HuH-7 (cell line): ENCODE measurements around the gene ZNF276.
"Not testable (repeated sequence)": the region's sequence is repeated elsewhere in the genome, so short reads cannot be mapped to it uniquely, and the experiment has no call there.

ENCODE experiments used
- DNase-seq: peaks from one replicate; pipeline ENCODE4 v3.0.0; 2011; ENCODE audit warnings: low spot score

ZNF276 gene

DNA sequence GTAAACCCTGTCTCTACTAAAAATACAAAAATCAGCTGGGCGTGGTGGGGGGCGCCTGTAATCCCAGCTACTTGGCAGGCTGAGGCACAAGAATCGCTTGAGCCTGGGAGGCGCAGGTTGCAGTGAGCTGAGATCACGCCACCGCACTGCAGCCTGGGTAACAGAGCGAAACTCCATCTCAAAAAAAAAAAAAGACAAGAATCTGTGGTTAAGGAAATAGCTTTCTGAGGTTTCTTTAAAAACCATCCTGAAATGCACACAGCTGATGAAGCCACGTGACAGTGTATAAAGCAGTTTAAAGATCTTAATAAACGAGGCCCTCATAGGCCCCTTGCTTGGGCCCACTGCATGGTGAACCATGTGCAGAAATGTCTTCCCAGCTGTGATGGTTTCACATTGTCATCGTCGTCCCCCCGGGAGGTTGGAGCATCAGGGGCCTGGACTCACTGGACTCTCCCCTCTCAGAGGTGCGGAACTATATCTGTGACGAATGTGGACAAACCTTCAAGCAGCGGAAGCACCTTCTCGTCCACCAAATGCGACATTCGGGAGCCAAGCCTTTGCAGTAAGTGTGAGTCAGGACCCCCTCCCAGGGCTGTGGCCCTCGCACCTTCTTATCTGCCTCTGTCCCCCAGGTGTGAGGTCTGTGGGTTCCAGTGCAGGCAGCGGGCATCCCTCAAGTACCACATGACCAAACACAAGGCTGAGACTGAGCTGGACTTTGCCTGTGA lies 16.2 kb downstream of the ZNF276 start:
- no peak for DNase-seq

DNA sequence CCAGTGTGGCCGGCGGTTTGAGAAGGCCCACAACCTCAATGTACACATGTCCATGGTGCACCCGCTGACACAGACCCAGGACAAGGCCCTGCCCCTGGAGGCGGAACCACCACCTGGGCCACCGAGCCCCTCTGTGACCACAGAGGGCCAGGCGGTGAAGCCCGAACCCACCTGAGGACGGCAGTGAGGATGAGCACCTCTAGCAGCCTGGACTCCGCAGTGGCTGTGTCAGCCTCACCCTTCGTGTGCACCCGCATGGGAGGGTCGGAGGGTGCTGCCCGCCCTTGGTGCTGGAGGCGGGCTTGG lies 16.7 kb downstream of the ZNF276 start:
- no peak for DNase-seq

DNA sequence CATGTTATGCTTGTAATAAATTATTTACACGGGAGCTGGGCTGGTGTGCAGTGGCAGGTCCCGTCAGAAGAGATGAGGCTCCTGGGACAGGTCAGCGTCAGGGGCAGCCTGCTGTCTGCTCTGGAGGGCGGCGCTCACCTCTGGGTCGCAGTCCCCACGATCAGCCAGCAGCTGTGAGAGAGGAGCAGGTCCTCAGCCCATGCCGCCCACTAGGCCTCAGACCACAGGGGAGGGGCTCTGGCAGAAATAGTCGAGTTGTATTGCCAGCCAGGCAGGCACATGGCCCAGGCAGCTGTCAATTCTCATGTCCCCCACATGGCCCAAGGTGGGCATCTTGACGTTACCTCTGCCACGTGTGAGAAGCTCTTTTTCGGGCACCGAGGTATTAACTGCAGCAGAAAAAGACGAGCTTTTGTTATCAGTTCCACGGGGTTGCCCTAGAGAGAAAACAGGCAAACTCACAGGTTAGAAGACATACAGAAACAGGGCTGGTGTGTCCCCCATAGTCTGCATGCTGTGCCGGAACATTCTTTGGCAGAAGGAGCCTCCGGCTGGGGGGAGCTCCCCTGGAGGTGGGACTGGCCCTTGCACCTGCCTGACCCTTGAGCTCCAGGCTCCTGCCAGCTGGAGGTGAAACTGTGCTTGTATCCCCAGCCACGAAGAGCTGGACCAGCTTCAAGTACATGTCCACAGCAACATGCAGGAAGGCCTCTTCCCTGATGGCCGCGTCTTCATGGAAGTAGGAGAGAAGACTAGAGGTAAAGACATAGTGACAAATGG lies 17.4 kb downstream of the ZNF276 start:
- DNase-seq, result no peak

DNA sequence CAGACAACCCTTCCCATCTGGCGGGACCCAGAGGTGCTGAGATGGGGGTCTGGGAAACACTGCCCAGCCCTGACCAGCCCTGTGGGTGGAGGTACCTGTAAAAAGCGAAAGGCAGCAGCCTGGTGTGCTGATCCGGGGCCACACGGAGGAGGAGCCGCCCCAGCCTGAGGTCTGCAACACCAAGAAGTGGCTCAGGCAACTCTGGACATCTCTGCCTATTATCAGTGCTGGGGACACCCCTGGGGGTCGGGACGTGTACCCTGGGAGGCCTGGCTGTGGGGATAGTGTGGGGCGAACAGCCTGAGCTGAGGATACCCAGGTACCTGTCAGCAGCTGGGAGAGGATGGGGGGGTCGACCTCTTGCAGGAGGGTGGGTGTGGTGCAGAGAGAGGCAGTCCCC lies 18.0 kb downstream of the ZNF276 start:
- DNase-seq, result no peak

DNA sequence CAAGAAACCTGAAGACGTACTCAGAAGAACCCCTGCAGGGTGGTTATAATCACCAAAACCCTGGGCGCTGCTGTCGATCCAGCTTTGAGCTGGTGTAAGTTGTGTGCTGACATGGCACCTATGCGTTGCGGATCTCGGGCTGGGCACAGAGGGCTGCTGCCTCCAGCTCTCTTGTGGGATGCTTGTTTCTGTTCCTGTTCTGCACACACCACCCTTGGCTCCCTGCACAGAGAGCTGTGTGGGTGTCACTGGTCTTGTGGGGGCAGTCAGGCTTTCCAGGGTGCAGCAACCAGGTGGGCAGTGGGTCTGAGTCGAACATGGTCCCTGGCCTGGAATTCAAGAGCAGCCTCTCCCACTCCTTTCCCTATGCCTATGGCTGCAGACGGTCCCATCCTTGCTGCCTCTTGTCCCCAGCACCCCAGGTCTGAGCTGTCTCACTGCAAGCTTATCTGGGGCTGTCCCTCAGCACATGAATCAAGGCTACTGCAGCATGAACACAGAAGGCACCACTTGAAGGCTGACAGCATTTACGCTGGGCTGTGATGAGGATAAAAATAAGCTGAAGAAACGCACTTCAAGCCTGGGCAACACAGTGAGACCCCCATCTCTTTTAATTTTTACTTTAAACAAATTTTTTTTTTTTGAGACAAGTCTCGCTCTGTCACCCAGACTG lies 20.1 kb downstream of the ZNF276 start:
- no peak for DNase-seq

DNA sequence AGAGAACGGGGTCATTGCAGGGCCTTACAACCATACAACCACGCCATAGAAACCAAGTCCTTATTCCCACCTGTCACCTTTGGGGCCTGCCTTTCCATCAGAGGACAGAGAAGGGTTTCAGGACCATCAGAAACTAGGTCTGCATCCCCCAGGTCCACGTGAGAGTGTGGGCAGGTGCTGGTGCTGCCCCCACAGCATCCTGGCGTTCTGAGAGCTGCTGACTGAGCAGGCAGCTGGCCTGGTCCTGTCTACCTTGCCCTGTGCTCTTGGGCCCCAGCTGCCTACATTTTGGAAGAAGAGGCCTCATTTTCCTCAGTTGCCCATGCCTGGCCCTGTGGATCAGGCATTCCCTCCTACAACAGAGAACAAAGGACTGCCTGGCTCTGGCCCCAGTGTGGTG lies 21.6 kb downstream of the ZNF276 start:
- no peak for DNase-seq

DNA sequence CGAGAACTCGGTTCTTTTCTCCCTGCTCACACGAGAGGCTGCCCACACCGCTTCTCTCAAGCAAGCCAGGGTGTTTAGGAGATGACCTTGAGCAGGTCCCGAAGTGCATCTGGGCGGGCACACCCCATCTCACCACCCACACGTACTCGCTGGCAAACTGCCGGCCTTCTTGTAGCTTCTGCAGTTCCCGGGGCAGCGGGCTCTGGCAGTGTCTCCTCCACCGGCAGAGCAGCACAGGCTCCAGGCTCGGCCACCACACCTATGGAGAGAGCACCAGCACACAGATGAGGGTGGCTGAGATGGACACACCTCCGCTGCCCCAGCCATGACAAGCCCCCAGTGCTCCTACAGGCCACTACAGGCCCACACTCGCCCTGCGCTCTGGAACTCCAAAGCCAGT lies 23.5 kb downstream of the ZNF276 start:
- DNase-seq, result no peak

DNA sequence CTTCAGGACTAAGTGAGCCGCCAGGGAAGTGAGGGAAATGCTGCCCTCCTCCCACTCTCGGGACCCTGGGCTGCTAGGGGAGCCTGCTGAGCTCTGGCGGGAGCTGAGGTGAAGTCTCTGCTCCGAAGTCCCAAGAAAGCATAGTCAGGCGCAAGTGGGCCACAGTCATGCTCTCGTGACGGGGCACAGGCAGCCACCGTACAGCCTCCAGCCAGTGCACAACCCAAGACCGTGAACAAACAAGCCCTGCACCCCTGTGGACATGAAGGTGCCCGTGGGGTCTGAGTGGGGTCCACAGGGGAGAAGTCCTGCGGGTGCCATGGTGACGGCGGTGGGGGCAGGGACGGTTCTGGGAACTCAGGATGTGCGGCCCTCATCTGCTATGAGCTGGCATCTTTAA lies 24.7 kb downstream of the ZNF276 start:
- DNase-seq, result no peak

DNA sequence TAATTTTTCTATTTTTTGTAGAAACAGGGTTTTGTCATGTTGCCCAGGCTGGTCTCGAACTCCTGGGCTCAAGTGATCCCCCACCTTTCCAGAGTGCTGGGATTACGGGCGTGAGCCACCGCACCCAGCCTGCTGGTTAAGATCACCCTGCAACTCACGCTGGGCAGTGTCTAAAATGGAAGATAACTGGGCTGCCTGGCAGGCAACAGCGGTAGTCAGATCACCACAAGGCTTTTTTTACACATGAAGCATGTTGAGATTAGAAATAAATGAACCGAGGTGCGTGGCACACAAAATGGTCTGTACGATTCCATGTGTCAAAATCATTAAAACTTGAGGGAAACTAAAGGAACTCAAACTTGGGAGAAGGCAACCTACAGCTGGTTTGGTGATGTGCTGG lies 26.7 kb downstream of the ZNF276 start:
- DNase-seq, result no peak

DNA sequence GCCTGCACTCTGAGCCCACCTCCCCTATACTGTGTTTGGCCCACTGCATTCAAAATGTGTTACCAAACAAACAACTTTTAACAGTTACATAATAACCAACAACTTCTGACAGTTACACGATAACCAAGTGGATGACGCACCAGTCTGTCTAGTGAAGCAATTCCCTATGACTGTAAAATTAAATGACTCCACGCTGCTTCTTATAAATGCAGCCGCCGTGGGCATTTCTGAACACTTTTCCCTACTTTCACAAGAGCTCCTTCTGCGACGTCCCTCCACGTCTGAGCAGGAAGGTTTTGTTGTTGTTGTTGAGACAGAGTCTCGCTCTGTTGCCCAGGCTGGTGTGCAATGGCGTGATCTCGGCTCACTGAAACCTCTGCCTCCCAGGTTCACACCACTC lies 27.6 kb downstream of the ZNF276 start:
- no peak for DNase-seq

DNA sequence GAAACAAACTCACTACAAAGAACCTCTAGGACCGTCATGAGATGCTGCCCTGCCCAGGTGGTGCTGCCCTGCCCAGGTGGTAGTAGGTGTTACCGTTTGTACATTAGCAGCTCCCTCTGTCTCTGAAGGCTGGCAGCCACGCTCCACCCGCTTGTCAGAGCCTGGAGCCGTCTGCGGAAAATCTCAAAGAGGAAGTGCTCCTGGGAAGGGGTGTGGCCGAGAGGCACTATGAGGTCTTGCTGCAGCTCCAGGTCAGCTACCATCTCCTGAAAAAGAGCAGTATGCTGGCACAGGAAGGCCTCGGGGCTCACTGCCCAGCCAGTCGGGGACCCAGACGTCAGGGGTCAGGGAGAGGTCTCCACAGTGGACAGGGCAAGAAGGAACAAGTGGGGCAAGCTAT lies 28.3 kb downstream of the ZNF276 start:
- DNase-seq, result no peak

DNA sequence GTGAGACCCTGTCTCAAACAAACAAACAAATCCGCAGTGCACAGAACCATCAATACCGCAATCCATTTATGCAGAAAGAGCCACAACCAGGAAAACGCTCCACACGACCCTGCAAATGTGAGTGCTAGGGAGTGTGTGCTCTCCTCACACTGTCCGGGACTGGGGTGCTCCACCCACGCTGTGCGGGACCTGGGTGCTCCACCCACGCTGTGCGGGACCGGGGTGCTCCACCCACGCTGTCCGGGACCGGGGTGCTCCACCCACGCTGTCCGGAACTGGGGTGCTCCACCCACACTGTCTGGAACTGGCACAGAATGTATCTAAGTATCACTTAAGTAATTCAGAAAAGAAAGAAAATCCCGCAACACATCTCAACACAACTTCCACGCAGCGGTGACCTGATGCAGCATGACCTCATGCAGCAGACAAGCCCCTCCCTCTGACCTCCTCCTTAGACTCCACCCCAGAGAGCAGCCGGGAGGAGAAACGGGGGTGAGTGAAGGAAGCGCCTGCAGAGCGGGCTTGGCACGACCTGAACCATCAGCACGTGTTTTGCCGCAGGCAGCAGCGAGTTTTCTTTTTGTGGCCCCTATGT lies 38.5 kb downstream of the ZNF276 start:
- no peak for DNase-seq

DNA sequence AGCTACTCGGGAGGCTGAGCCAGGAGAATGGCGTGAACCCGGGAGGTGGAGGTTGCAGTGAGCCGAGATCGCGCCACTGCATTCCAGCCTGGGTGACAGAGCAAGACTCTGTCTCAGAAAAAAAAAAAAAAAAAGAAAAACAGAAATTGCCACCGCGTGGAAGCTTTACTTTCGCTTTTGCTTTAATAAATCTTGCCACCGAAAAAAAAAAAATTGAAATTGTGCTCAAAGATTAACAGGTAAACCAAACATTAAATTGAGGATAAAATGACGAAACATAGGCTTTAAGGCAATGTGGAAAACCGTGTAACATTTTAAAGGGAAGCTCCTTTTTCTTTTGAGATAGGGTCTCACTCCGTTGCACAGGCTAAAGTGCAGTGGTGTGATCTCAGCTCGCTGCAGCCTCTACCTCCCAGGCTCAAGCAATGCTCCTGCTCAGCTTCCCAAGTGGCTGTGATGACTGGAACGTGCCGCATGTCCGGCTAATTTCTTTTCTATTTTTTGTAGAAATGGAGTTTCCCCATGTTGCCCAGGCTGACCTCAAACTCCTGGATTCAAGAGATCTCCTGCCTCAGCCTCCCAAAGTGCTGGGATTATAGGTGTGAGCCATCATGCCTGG lies 40.1 kb downstream of the ZNF276 start:
- no peak for DNase-seq

DNA sequence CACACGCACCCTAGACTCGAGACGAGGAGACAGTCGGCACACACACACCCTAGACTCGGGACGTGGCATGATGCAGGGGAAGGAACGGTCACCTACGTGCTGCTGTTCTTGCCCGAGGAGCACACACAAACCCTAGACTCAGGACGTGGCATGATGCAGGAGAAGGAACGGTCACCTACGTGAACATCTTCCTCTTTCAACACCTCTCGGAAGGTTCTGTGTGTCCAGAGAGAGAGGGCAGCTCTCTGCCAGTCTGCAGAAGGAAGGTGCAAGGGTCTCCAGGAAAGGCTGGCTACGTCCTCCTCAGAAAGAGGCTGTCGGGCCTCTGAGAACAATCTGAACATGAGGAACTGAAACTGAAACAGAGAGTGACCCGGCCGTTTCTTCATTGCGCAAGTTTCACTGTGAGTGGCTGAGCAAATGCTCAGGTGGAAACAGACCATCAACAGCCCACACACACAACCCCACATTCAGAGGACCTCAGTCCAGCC lies 43.4 kb downstream of the ZNF276 start:
- DNase-seq, result peak; percentile 49

DNA sequence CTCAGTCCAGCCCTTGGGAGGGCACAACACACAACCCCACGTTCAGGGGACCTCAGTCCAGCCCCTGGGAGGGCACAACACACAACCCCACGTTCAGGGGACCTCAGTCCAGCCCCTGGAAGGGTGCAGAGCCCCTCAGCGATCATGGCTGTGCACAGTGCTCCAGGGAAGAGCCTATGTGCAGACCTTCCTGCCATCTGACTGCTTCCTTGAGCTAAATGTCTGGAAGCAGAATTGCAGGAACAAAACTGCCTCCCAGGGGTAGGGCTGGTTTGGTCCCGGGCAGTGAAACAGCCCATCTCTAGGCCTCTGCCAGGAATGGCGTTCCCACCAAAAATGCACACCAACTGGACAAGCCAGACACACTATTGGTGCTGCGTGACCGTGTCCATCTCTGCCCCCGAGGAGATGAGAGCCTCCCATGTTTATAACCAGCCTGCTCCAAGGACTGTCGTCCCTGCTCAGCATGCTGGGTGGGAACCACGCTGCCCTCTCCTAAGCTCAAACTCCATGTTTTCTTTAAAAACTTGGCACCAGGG lies 44.0 kb downstream of the ZNF276 start:
- no peak for DNase-seq

DNA sequence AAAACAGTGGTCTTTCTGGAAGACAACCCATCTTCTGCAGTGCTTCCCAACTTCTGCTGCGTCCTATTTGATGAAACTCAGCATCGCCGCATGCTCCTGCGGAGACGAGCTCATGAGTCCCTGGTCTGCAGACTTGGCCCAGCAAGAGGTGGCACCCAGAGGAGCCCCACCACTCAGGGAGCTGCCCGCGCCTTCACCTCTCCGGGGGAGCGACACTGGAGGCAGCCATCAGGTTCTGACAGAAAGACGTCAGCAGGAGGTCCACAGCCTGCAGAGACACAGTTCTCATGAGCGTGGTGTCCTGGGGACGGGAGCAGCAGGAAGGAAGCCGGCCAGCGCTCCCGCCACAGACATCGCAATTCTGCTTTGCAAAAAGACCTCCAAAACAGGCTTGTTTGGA lies 49.0 kb downstream of the ZNF276 start:
- DNase-seq, result no peak

DNA sequence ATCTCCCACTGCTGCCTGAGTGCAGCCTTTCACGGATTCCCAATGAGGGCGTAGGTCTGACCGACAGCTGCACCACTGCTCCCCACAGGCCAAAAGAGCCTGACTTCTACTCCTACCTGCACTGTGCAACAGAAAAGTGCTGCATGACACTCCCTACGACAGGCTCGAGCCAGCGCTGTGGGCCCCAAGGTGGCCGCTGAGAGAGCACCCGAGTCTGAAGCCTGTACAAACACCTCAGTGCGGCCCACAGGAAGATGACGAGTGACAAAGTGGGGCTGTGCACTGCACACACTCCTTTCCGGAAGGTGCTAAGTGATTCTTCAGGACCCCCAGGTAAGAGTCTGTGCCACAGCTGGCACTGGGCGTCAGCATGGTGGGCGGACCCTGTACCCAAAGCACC lies 53.9 kb downstream of the ZNF276 start:
- no peak for DNase-seq

DNA sequence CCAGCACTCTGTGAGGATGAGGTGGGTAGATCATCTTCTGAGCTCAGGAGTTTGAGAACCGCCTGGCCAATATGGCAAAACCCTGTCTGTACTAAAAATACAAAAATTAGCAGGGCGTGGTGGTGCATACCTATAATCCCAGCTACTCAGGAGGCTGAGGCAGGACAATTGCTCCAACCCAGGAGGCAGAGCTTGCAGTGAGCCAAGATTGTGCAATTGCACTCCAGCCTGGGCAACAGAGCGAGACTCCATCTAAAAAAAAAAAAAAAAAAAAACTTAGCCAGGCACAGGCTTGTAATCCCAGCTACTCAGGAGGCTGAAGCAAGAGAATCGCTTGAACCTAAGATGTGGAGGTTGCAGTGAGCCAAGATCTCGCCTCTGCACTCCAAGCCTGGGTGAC lies 56.9 kb downstream of the ZNF276 start:
- not testable (repeated sequence) for DNase-seq

DNA sequence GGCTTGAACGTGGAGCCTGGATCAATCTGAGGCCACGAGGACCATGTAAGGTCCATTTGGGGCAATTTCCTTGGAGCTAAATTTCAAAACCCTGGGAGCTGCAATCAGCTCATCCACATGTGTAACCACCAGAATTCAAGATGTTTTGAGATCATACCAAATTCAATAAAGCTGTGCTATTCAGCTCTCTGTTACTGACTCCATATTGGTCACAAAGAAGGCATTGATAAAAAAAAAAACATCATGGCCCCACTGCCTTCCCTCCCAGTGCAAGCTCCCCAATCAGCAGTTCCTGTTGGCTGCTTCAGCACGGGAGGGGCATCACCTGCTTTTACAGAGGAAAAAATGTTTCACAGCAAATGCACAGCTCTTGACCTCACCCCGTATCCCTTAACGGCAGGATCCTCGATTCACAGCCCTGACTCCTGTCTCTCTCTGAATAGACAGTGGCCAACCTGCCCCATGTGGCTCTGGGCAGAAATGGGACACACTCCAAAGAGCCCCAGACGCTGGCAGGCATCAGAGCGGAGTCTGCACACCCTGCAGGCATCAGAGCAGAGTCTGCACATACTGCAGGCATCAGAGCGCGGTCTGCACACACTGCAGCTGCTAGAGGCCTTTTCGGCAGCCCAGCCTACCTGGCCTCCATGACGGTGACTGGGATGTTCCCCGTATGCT lies 58.0 kb downstream of the ZNF276 start:
- DNase-seq, result no peak

DNA sequence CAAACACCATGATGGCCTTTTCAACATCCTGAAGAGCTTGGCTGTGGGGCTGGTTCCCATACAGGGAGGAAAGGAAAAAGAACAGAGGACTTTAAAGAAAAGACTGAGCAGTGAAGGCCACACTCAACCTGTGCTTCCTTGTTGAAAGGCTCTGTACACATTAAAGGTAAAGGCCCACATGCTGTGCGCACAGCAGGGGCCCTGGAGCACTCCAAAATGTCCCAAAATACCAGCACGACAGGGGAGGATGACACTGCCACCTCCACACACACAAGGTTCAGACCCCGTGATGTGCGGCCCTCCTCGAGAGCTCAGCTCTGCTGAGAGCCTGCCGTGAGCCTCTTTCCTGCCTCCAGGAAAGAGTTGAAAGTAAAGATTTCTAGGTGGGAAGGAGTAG lies 58.6 kb downstream of the ZNF276 start:
- no peak for DNase-seq

DNA sequence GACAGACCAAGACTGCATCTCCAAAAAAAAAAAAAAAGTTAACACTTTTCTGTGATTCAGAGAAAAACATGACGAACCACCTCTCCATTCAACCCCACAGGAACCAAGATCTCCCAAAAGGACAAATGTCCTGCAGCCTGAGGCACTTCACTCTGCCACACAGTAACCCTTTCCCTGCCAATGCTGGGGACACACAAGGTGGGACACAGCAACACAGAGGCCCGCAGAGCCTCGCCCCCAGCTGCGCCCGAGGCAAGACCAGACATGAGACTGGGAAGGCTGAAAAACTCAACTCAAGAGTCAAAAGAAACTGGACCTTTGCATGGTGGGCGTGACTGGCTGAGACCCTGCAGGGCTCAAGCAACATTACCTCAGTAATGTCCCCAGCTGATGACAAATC lies 61.2 kb downstream of the ZNF276 start:
- DNase-seq, result no peak

DNA sequence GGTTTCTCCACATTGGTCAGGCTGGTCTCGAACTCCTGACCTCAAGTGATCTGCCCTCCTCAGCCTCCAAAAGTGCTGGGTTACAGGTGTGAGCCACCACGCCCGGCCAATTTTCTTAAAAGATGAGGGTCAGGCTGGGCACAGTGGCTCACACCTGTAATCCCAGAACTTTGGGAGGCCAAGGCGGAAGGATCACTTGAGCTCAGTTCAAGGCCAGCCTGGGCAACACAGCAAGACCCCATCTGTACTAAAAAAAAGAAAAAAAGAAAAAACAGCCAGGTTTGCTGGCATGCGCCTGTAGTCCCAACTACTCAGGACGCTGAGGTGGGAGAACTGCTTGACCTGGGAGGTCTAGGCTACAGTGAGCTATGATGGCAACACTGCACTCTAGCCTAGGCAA lies 62.6 kb downstream of the ZNF276 start:
- not testable (repeated sequence) for DNase-seq
